HCT116 (cell line): ENCODE data around the gene ZMYND19. TPM values are rescaled to one million over a fixed set of nuclear protein-coding genes. Genes with fewer than 3 reads are reported as not detected.
"Not testable (repeated sequence)": the region's sequence is repeated elsewhere in the genome, so short reads cannot be mapped to it uniquely, and the experiment has no call there.

ENCODE experiments used
- ATAC-seq: fragments of 200-7000 bp; cut with Tn5 transposase; 2 replicates; pipeline ENCODE4 v1.9.1; 2020; ENCODE audit warnings: mild to moderate bottlenecking, moderate library complexity
- BruUV-seq: library from RNA; stranded (reverse); fragments of 400-500 nt; replicated peaks from 2 replicates; lab custom pipeline; 2021; lab: Mats Ljungman, UMichigan
- CTCF ChIA-PET: fragments of 300-600 bp; sonication (Branson Sonifier 250); formaldehyde crosslinking; loops from one replicate; lab custom pipeline; 2021; ENCODE audit warnings: antibody characterized with exemption; lab: Charles Lee
- POLR2A ChIA-PET: fragments of 300-600, 350-600 bp; sonication (Branson Sonifier 250); formaldehyde crosslinking; loops from one replicate; lab custom pipeline; 2021; ENCODE audit warnings: antibody characterized with exemption; lab: Charles Lee
- RAD21 ChIA-PET, 2 experiments: fragments of 300-600 bp; sonication (Branson Sonifier 250); formaldehyde crosslinking; loops; one replicate each; lab custom pipeline; 2023; ENCODE audit warnings: low total read pairs in 2 of 2; ENCODE audit not compliant: uncharacterized antibody in 2 of 2, unreplicated experiment in 2 of 2, low non-redundant PET in 1 of 2; lab: Charles Lee
- DNase-seq: peaks from one replicate; pipeline ENCODE4 v3.0.0-alpha.2; 2010; ENCODE audit warnings: low read depth, low spot score
- H2AFZ ChIP-seq: fragments of 200-600 bp; shearing (Covaris generic), sonication (generic); 2 replicates; pipeline ENCODE4 v1.6.1; 2017; ENCODE audit warnings: low read depth, mixed run types, mixed read lengths, antibody characterized with exemption, low read length; ENCODE audit not compliant: poor library complexity, severe bottlenecking
- H3K27ac ChIP-seq: 2 replicates; pipeline ENCODE4 v1.5.1; 2012; ENCODE audit warnings: low read depth, low read length
- H3K27me3 ChIP-seq: fragments of 200-600 bp; sonication (generic); 2 replicates; pipeline ENCODE4 v1.6.1; 2016; ENCODE audit warnings: mixed run types, low read length, mixed read lengths; ENCODE audit not compliant: insufficient read depth
- H3K36me3 ChIP-seq, 2 experiments: fragments of 200-500 bp in 1 of 2; fragments of 200-600 bp in 1 of 2; sonication (Bioruptor generic) in 1 of 2; sonication (generic) in 1 of 2; 2 replicates each; pipeline versions ENCODE4 v1.5.1 to v1.6.1; 2014 to 2016; ENCODE audit warnings: low read length in 2 of 2, inconsistent platforms in 1 of 2, mixed read lengths in 1 of 2, mixed run types in 1 of 2; ENCODE audit not compliant: insufficient read depth in 2 of 2, control insufficient read depth in 1 of 2
- H3K4me1 ChIP-seq, 2 experiments: fragments of 200-600 bp in 1 of 2; sonication (generic) in 1 of 2; 2 replicates each; pipeline versions ENCODE4 v1.5.1 to v1.6.1; 2012 to 2017; ENCODE audit warnings: low read length in 2 of 2, inconsistent platforms in 1 of 2, mild to moderate bottlenecking in 1 of 2, mixed read lengths in 1 of 2, mixed run types in 1 of 2, moderate library complexity in 1 of 2; ENCODE audit not compliant: insufficient read depth in 2 of 2, control insufficient read depth in 1 of 2
- H3K4me2 ChIP-seq: fragments of 200-600 bp; sonication (generic); 2 replicates; pipeline ENCODE4 v1.6.1; 2017; ENCODE audit warnings: mixed run types, low read length, mixed read lengths
- H3K4me3 ChIP-seq, 2 experiments: fragments of 200-600 bp in 1 of 2; sonication (generic) in 1 of 2; replicated peaks in 1 of 2; 2 replicates each; pipeline ENCODE4 v1.5.1; 2011 to 2016; ENCODE audit warnings: low read length in 2 of 2, control low read depth in 1 of 2, low read depth in 1 of 2, mild to moderate bottlenecking in 1 of 2, mixed read lengths in 1 of 2, mixed run types in 1 of 2
- H3K79me2 ChIP-seq: fragments of 200-600 bp; sonication (generic); 2 replicates; pipeline ENCODE4 v1.6.1; 2017; ENCODE audit warnings: mild to moderate bottlenecking, mixed run types, low read length, moderate library complexity, mixed read lengths; ENCODE audit not compliant: insufficient read depth
- H3K9ac ChIP-seq: fragments of 200-600 bp; sonication (generic); 2 replicates; pipeline ENCODE4 v1.6.1; 2016; ENCODE audit warnings: low read length, mixed read lengths
- H3K9me2 ChIP-seq: fragments of 200-600 bp; sonication (generic), shearing (Covaris generic); 2 replicates; pipeline ENCODE4 v1.6.1; 2017; ENCODE audit warnings: mixed run types, mild to moderate bottlenecking, moderate library complexity; ENCODE audit not compliant: insufficient read depth
- H3K9me3 ChIP-seq, 2 experiments: fragments of 200-500 bp in 1 of 2; fragments of 200-600 bp in 1 of 2; sonication (Bioruptor generic) in 1 of 2; sonication (generic) in 1 of 2; 2 replicates each; pipeline ENCODE4 v1.6.1; 2014 to 2017; ENCODE audit warnings: low read length in 2 of 2, mixed read lengths in 2 of 2, inconsistent platforms in 1 of 2, low read depth in 1 of 2, mild to moderate bottlenecking in 1 of 2, mixed run types in 1 of 2, moderate library complexity in 1 of 2; ENCODE audit not compliant: control insufficient read depth in 1 of 2, insufficient read depth in 1 of 2
- H4K20me1 ChIP-seq: fragments of 200-600 bp; sonication (generic), shearing (Covaris generic); 2 replicates; pipeline ENCODE4 v1.6.1; 2017; ENCODE audit warnings: mixed run types, mild to moderate bottlenecking, moderate library complexity; ENCODE audit not compliant: insufficient read depth
- CBX3 ChIP-seq: IDR thresholded peaks from 2 replicates; pipeline ENCODE4 v1.6.1; 2012; ENCODE audit warnings: low read depth
- ELF1 ChIP-seq: IDR thresholded peaks from 2 replicates; pipeline ENCODE4 v1.6.1; 2012; ENCODE audit warnings: low read depth, borderline replicate concordance
- EZH2phosphoT487 ChIP-seq: fragments of 200-600 bp; IDR thresholded peaks from 2 replicates; pipeline ENCODE4 v1.6.1; 2018; ENCODE audit warnings: antibody characterized with exemption, borderline replicate concordance
- FOSL1 ChIP-seq: IDR thresholded peaks from 2 replicates; pipeline ENCODE4 v1.6.1; 2012; ENCODE audit warnings: low read depth
- JUND ChIP-seq: IDR thresholded peaks from 2 replicates; pipeline ENCODE4 v1.6.1; 2012
- POLR2AphosphoS5 ChIP-seq: IDR thresholded peaks from 2 replicates; pipeline ENCODE4 v1.6.1; 2011; ENCODE audit warnings: mild to moderate bottlenecking, low read depth, low read length, moderate library complexity
- RAD21 ChIP-seq: IDR thresholded peaks from 2 replicates; pipeline ENCODE4 v1.6.1; 2012; ENCODE audit warnings: low read depth, mild to moderate bottlenecking
- SIN3A ChIP-seq: IDR thresholded peaks from 2 replicates; pipeline ENCODE4 v1.6.1; 2012; ENCODE audit warnings: low read depth
- SRF ChIP-seq: IDR thresholded peaks from 2 replicates; pipeline ENCODE4 v1.6.1; 2012; ENCODE audit warnings: low read depth
- YY1 ChIP-seq: IDR thresholded peaks from 2 replicates; pipeline ENCODE4 v1.6.1; 2011; ENCODE audit warnings: low read length, low read depth, moderate library complexity, mild to moderate bottlenecking; ENCODE audit not compliant: insufficient replicate concordance; ENCODE audit errors: extremely low read depth
- intact Hi-C: fragments of 100-400 bp; cut with micrococcal nuclease; formaldehyde crosslinking; loops from 2 replicates; pipeline ENCODE4 v1.10.0; 2022
- total RNA-seq: library from RNA; stranded (reverse); gene quantifications from one replicate; pipeline ENCODE4 v1.2.1, GENCODE V29; 2021; ENCODE audit not compliant: unreplicated experiment
- TF ChIP-seq, protein P1 (sequence below): IDR thresholded peaks from 2 replicates; pipeline ENCODE4 v1.6.1; 2011; ENCODE audit warnings: mild to moderate bottlenecking, low read length, moderate library complexity; ENCODE audit not compliant: insufficient replicate concordance; ENCODE audit errors: extremely low read depth
- TF ChIP-seq, protein P2 (sequence below): IDR thresholded peaks from 2 replicates; pipeline ENCODE4 v1.6.1; 2012
- TF ChIP-seq, protein P3 (sequence below): IDR thresholded peaks from 2 replicates; pipeline ENCODE4 v1.6.1; 2012
- TF ChIP-seq, protein P4 (sequence below), 3 experiments: fragments of 200-600 bp in 1 of 3; sonication (generic) in 1 of 3; IDR thresholded peaks in 2 of 3; conservative IDR thresholded peaks in 1 of 3; 2 replicates each; pipeline ENCODE4 v1.5.1; 2012 to 2017; ENCODE audit warnings: low read depth in 2 of 3, low read length in 2 of 3, antibody characterized with exemption in 1 of 3, borderline replicate concordance in 1 of 3, control low read depth in 1 of 3, mild to moderate bottlenecking in 1 of 3, mixed read lengths in 1 of 3, mixed run types in 1 of 3, moderate library complexity in 1 of 3; ENCODE audit not compliant: insufficient read depth in 1 of 3

The ZMYND19 gene
- total RNA-seq, 1 experiment from 2014 or later: 57.4 TPM

DNA sequence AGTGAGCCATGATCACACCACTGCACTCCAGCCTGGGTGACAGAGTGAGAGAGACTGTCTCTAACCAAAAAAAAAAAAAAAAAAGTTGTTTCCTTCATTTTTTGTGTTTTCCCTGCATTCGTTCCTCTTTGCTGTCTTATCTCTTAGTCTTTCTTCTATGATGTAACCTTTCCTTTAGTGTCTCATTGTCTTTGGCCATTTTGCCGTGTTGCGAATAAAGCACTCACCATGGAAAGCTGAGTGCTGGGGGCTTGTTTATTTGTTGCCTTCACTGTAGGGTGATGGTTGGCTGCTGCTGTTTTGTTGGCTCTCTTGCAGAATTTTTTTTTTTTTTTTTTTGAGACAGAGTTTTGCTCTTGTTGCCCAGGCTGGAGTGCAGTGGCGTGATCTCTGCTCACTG is 36.2 kb upstream of the ZMYND19 start:
- intact Hi-C loops: no loop called here
- no peaks in the 10 kb centered on the region for H3K27me3 ChIP-seq
- H3K36me3 ChIP-seq: no peaks in the 10 kb centered on the region; a peak in 1 of 4 replicates
- no peak for ATAC-seq
- peaks cover under 1 to 2% of the 10 kb centered on the region in 2 experiments; a peak in 3 of 4 replicates for H3K4me1 ChIP-seq
- H3K4me3 ChIP-seq: no peak overlapping the region
- no peak overlapping the region for H3K27ac ChIP-seq
- TF ChIP-seq, protein P1, sequence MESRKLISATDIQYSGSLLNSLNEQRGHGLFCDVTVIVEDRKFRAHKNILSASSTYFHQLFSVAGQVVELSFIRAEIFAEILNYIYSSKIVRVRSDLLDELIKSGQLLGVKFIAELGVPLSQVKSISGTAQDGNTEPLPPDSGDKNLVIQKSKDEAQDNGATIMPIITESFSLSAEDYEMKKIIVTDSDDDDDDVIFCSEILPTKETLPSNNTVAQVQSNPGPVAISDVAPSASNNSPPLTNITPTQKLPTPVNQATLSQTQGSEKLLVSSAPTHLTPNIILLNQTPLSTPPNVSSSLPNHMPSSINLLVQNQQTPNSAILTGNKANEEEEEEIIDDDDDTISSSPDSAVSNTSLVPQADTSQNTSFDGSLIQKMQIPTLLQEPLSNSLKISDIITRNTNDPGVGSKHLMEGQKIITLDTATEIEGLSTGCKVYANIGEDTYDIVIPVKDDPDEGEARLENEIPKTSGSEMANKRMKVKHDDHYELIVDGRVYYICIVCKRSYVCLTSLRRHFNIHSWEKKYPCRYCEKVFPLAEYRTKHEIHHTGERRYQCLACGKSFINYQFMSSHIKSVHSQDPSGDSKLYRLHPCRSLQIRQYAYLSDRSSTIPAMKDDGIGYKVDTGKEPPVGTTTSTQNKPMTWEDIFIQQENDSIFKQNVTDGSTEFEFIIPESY: no peak
- TF ChIP-seq CBX3 (no peak), FOSL1 (no peak), POLR2AphosphoS5 (no peak), ELF1 (no peak), YY1 (no peak), JUND (no peak), SRF (no peak), RAD21 (no peak), SIN3A (no peak), EZH2phosphoT487 (no peak)
- TF ChIP-seq, protein P2, sequence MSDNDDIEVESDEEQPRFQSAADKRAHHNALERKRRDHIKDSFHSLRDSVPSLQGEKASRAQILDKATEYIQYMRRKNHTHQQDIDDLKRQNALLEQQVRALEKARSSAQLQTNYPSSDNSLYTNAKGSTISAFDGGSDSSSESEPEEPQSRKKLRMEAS: no peak
- TF ChIP-seq, protein P3, sequence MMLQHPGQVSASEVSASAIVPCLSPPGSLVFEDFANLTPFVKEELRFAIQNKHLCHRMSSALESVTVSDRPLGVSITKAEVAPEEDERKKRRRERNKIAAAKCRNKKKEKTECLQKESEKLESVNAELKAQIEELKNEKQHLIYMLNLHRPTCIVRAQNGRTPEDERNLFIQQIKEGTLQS: no peak
- TF ChIP-seq, protein P4, sequence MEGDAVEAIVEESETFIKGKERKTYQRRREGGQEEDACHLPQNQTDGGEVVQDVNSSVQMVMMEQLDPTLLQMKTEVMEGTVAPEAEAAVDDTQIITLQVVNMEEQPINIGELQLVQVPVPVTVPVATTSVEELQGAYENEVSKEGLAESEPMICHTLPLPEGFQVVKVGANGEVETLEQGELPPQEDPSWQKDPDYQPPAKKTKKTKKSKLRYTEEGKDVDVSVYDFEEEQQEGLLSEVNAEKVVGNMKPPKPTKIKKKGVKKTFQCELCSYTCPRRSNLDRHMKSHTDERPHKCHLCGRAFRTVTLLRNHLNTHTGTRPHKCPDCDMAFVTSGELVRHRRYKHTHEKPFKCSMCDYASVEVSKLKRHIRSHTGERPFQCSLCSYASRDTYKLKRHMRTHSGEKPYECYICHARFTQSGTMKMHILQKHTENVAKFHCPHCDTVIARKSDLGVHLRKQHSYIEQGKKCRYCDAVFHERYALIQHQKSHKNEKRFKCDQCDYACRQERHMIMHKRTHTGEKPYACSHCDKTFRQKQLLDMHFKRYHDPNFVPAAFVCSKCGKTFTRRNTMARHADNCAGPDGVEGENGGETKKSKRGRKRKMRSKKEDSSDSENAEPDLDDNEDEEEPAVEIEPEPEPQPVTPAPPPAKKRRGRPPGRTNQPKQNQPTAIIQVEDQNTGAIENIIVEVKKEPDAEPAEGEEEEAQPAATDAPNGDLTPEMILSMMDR (IDR thresholded peaks at IDR 0.05 in 2 of 3, conservative IDR thresholded peaks at IDR 0.05 in 1 of 3; ENCODE audit: borderline replicate concordance in 1 of 3, insufficient read depth in 1 of 3, low read depth in 2 of 3, low read length in 2 of 3): no peak
- TF ChIP-seq, all 23 proteins: peak for 0
- ChIA-PET CTCF (no interaction called here), RAD21 (no interaction called here), POLR2A (no interaction called here)
- H3K9ac ChIP-seq: no peak overlapping the region
- H3K9me2 ChIP-seq: no peaks in the 10 kb centered on the region
- DNase-seq: no peak
- no TSS peak for BruUV-seq
- H3K79me2 ChIP-seq: peaks cover 99% of the 10 kb centered on the region
- H4K20me1 ChIP-seq: no peaks in the 10 kb centered on the region
- H3K9me3 ChIP-seq: no peaks in the 10 kb centered on the region
- no peak overlapping the region for H2AFZ ChIP-seq
- H3K4me2 ChIP-seq: no peak overlapping the region

DNA sequence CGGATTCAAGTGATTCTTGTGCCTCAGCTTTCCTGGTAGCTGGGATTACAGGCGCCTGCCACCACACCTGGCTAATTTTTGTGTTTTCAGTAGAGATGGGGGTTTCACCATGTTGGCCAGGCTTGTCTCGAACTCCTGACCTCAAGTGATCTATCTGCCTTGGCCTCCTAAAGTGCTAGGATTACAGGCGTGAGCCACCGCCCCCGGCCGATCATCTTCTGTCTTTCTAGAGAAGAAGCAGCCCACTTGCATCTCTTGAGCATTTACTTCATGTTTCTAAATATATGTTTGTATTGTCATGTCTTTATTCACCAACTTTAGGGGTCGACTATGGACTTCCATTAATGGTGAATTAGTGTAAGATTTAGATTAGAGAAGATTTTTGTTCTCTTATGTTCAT is 31.9 kb upstream of the ZMYND19 start:
- BruUV-seq, RAD21 ChIA-PET, H3K9ac ChIP-seq, H3K36me3 ChIP-seq, CTCF ChIA-PET, ATAC-seq, DNase-seq, H3K9me2 ChIP-seq, H3K4me2 ChIP-seq, H3K27ac ChIP-seq, H3K4me3 ChIP-seq, H3K9me3 ChIP-seq, H3K27me3 ChIP-seq, POLR2A ChIA-PET, H4K20me1 ChIP-seq, intact Hi-C loops, H2AFZ ChIP-seq: not testable (repeated sequence)
- H3K79me2 ChIP-seq: peaks cover 94% of the 10 kb centered on the region
- H3K4me1 ChIP-seq: peaks cover 19 to 29% of the 10 kb centered on the region in 2 experiments
